WTC11 (cell line): ENCODE results near the gene TTC28. TPM values are rescaled to one million over a fixed set of nuclear protein-coding genes. Genes with fewer than 3 reads are reported as not detected.

Experiments
- ATAC-seq: fragments of 200-7000 bp; cut with Tn5 transposase; 2 replicates; pipeline ENCODE4 v1.10.0; 2021; ENCODE audit warnings: mild to moderate bottlenecking, moderate library complexity
- CTCF ChIA-PET: fragments of 300-600 bp; sonication (Branson Sonifier 250); formaldehyde crosslinking; loops from one replicate; lab custom pipeline; 2021; ENCODE audit warnings: antibody characterized with exemption; lab: Charles Lee
- POLR2A ChIA-PET: fragments of 350-600 bp; sonication (Branson Sonifier 250); formaldehyde crosslinking; loops from one replicate; lab custom pipeline; 2021; ENCODE audit warnings: antibody characterized with exemption; lab: Charles Lee
- DNase-seq: peaks from one replicate; pipeline ENCODE4 v3.0.0; 2021; ENCODE audit warnings: low spot score
- H3K27ac Mint-ChIP-seq: 2 replicates; pipeline ENCODE4 v1.8.0; 2021; ENCODE audit warnings: mixed read lengths
- H3K27me3 Mint-ChIP-seq: 2 replicates; pipeline ENCODE4 v1.8.0; 2021; ENCODE audit warnings: low read depth, mild to moderate bottlenecking, moderate library complexity, mixed read lengths
- H3K36me3 Mint-ChIP-seq: 2 replicates; pipeline ENCODE4 v1.8.0; 2021; ENCODE audit warnings: mixed read lengths
- H3K4me1 Mint-ChIP-seq: 2 replicates; pipeline ENCODE4 v1.8.0; 2022; ENCODE audit warnings: mixed read lengths
- H3K4me3 Mint-ChIP-seq: 2 replicates; pipeline ENCODE4 v1.8.0; 2021; ENCODE audit warnings: mild to moderate bottlenecking, moderate library complexity, mixed read lengths
- H3K9me3 Mint-ChIP-seq: 2 replicates; pipeline ENCODE4 v1.8.0; 2021; ENCODE audit warnings: mixed read lengths
- ATF1 ChIP-seq: sonication (generic); formaldehyde crosslinking; IDR thresholded peaks from 2 replicates; pipeline ENCODE4 v1.8.1; 2023; ENCODE audit warnings: mild to moderate bottlenecking, moderate library complexity, missing genetic modification reagents
- CDX4 ChIP-seq: fragments of 250-450 bp; sonication (Bioruptor Pico); IDR thresholded peaks from 2 replicates; pipeline ENCODE4 v1.9.0; 2021; ENCODE audit warnings: moderate library complexity, mild to moderate bottlenecking, inconsistent platforms, borderline replicate concordance
- ELF4 ChIP-seq: sonication (generic); formaldehyde crosslinking; IDR thresholded peaks from 2 replicates; pipeline ENCODE4 v1.8.1; 2022; ENCODE audit warnings: low read depth, mild to moderate bottlenecking, moderate library complexity, missing genetic modification reagents
- ERG ChIP-seq: fragments of 250-450 bp; sonication (Bioruptor Pico); IDR thresholded peaks from 2 replicates; pipeline ENCODE4 v1.8.0; 2021; ENCODE audit warnings: mild to moderate bottlenecking
- FOXJ3 ChIP-seq: sonication (generic); formaldehyde crosslinking; IDR thresholded peaks from 2 replicates; pipeline ENCODE4 v1.9.0; 2021; ENCODE audit warnings: missing genetic modification reagents, mild to moderate bottlenecking, borderline replicate concordance
- GABPB1 ChIP-seq: sonication (generic); formaldehyde crosslinking; IDR thresholded peaks from 2 replicates; pipeline ENCODE4 v1.8.1; 2023; ENCODE audit warnings: mild to moderate bottlenecking, missing genetic modification reagents
- IRF1 ChIP-seq: sonication (generic); formaldehyde crosslinking; IDR thresholded peaks from 2 replicates; pipeline ENCODE4 v1.8.0; 2023; ENCODE audit warnings: missing genetic modification reagents
- KAT7 ChIP-seq: sonication (generic); formaldehyde crosslinking; IDR thresholded peaks from 2 replicates; pipeline ENCODE4 v1.8.1; 2023; ENCODE audit warnings: missing genetic modification reagents, mild to moderate bottlenecking, borderline replicate concordance
- NFE2L1 ChIP-seq: sonication (generic); formaldehyde crosslinking; IDR thresholded peaks from 2 replicates; pipeline ENCODE4 v1.8.1; 2023; ENCODE audit warnings: missing genetic modification reagents
- RORB ChIP-seq: fragments of 250-450 bp; sonication (Bioruptor Pico); IDR thresholded peaks from 2 replicates; pipeline ENCODE4 v1.9.0; 2021; ENCODE audit warnings: mild to moderate bottlenecking
- TCF7 ChIP-seq: sonication (generic); formaldehyde crosslinking; IDR thresholded peaks from 2 replicates; pipeline ENCODE4 v1.8.0; 2022; ENCODE audit warnings: mild to moderate bottlenecking, low read depth, missing genetic modification reagents, moderate library complexity
- ZNF121 ChIP-seq: sonication (generic); formaldehyde crosslinking; IDR thresholded peaks from 2 replicates; pipeline ENCODE4 v1.8.0; 2023; ENCODE audit warnings: missing genetic modification reagents
- ZNF138 ChIP-seq: sonication (generic); formaldehyde crosslinking; conservative IDR thresholded peaks from 2 replicates; pipeline ENCODE4 v1.8.1; 2022; ENCODE audit warnings: mild to moderate bottlenecking, moderate library complexity, missing genetic modification reagents
- ZNF232 ChIP-seq: sonication (generic); formaldehyde crosslinking; IDR thresholded peaks from 2 replicates; pipeline ENCODE4 v1.8.0; 2022; ENCODE audit warnings: mild to moderate bottlenecking, missing genetic modification reagents
- total RNA-seq: library from RNA; stranded (reverse); gene quantifications from 3 replicates; pipeline ENCODE4 v1.2.3, GENCODE V29; 2021
- TF ChIP-seq, protein P1 (sequence below): sonication (generic); formaldehyde crosslinking; IDR thresholded peaks from 2 replicates; pipeline ENCODE4 v1.8.1; 2022; ENCODE audit warnings: low read depth, missing genetic modification reagents, borderline replicate concordance
- TF ChIP-seq, protein P2 (sequence below): fragments of 250-450 bp; sonication (Bioruptor Pico); IDR thresholded peaks from 2 replicates; pipeline ENCODE4 v2.1.2; 2022; ENCODE audit warnings: mild to moderate bottlenecking, moderate library complexity
- TF ChIP-seq, protein P3 (sequence below): sonication (generic); formaldehyde crosslinking; IDR thresholded peaks from 2 replicates; pipeline ENCODE4 v1.8.1; 2022; ENCODE audit warnings: mild to moderate bottlenecking, missing genetic modification reagents, moderate library complexity, borderline replicate concordance
- TF ChIP-seq, protein P4 (sequence below): sonication (generic); formaldehyde crosslinking; IDR thresholded peaks from 2 replicates; pipeline ENCODE4 v1.8.1; 2023; ENCODE audit warnings: mild to moderate bottlenecking, missing genetic modification reagents

The TTC28 gene
- total RNA-seq, 1 experiment from 2014 or later = 13.0 TPM

GRCh38 chr22:28650463-28650862 is 29.2 kb downstream of the TTC28 start (continued):
- TF ChIP-seq, protein P1, sequence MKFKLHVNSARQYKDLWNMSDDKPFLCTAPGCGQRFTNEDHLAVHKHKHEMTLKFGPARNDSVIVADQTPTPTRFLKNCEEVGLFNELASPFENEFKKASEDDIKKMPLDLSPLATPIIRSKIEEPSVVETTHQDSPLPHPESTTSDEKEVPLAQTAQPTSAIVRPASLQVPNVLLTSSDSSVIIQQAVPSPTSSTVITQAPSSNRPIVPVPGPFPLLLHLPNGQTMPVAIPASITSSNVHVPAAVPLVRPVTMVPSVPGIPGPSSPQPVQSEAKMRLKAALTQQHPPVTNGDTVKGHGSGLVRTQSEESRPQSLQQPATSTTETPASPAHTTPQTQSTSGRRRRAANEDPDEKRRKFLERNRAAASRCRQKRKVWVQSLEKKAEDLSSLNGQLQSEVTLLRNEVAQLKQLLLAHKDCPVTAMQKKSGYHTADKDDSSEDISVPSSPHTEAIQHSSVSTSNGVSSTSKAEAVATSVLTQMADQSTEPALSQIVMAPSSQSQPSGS = no peak
- TF ChIP-seq, protein P2, sequence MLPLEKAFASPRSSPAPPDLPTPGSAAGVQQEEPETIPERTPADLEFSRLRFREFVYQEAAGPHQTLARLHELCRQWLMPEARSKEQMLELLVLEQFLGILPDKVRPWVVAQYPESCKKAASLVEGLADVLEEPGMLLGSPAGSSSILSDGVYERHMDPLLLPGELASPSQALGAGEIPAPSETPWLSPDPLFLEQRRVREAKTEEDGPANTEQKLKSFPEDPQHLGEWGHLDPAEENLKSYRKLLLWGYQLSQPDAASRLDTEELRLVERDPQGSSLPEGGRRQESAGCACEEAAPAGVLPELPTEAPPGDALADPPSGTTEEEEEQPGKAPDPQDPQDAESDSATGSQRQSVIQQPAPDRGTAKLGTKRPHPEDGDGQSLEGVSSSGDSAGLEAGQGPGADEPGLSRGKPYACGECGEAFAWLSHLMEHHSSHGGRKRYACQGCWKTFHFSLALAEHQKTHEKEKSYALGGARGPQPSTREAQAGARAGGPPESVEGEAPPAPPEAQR (CRISPR knock-in tag) = no peak
- no peak for TF ChIP-seq ELF4
- TF ChIP-seq, protein P3, sequence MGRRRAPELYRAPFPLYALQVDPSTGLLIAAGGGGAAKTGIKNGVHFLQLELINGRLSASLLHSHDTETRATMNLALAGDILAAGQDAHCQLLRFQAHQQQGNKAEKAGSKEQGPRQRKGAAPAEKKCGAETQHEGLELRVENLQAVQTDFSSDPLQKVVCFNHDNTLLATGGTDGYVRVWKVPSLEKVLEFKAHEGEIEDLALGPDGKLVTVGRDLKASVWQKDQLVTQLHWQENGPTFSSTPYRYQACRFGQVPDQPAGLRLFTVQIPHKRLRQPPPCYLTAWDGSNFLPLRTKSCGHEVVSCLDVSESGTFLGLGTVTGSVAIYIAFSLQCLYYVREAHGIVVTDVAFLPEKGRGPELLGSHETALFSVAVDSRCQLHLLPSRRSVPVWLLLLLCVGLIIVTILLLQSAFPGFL = no peak

DNA sequence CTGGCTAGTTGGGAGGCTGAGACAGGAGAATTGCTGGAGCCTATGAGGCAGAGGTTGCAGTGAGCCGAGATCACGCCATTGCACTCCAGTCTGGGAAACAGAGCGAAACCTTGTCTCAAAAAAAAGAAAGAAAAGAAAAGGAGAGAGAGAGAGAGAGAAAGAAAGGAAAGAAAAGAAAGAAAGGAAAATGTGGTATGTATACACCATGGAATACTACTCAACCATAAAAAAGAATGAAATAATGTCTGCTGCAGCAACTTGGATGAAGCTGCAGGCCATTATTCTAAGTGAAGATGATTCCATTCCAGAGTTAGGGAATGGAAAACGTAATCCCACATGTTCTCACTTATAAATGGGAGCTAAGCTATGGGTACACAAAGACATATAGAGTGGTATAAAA is 30.8 kb downstream of the TTC28 start:
- Mint-ChIP-seq H3K27ac (no peak overlapping the region), H3K4me1 (peaks cover 11% of the 10 kb centered on the region), H3K4me3 (no peak overlapping the region), H3K27me3 (no peaks in the 10 kb centered on the region), H3K9me3 (peaks cover 13% of the 10 kb centered on the region), H3K36me3 (0 out of 2 replicates have a peak, but pooled peaks cover 6% of the 10 kb centered on the region)
- DNase-seq (no peak), ATAC-seq (no peak)
- no peak for TF ChIP-seq ZNF232 (CRISPR knock-in tag)
- TF ChIP-seq, protein P4, sequence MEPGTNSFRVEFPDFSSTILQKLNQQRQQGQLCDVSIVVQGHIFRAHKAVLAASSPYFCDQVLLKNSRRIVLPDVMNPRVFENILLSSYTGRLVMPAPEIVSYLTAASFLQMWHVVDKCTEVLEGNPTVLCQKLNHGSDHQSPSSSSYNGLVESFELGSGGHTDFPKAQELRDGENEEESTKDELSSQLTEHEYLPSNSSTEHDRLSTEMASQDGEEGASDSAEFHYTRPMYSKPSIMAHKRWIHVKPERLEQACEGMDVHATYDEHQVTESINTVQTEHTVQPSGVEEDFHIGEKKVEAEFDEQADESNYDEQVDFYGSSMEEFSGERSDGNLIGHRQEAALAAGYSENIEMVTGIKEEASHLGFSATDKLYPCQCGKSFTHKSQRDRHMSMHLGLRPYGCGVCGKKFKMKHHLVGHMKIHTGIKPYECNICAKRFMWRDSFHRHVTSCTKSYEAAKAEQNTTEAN (CRISPR knock-in tag) = no peak
- TF ChIP-seq FOXJ3 (CRISPR knock-in tag) = no peak
- TF ChIP-seq KAT7 = no peak
- no peak for TF ChIP-seq NFE2L1 (CRISPR knock-in tag)
- TF ChIP-seq ATF1 (CRISPR knock-in tag) = no peak
- TF ChIP-seq TCF7 = no peak
- TF ChIP-seq IRF1 (CRISPR knock-in tag) = no peak
- TF ChIP-seq ZNF121 (CRISPR knock-in tag) = no peak
- TF ChIP-seq ZNF138 = no peak
- TF ChIP-seq CDX4 (CRISPR knock-in tag) = no peak
- TF ChIP-seq RORB (CRISPR knock-in tag) = no peak
- TF ChIP-seq ERG (CRISPR knock-in tag) = no peak
- ChIA-PET POLR2A (no interaction called here), CTCF (no interaction called here)

DNA sequence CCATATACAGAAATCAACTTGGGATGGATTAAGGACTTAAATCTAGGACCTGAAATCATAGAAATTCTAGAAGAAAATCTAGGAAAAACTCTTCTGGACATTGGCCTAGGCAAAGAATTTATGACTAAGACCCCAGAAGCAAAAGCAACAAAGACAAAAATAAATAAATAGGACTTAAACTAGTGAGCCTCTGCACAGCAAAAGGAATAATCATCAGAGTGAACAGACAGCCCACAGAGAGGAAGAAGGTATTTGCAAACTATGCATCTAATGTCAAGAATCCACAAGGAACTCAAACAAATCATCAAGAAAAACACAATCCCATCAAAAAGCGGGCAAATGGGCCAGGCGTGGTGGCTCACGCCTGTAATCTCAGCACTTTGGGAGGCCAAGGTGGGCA is 32.4 kb downstream of the TTC28 start:
- TF ChIP-seq GABPB1 (CRISPR knock-in tag) = no peak
- TF ChIP-seq TCF7 = no peak
- DNase-seq = no peak
- H3K4me1 Mint-ChIP-seq = peaks cover 11% of the 10 kb centered on the region
- no peaks in the 10 kb centered on the region for H3K27me3 Mint-ChIP-seq
- H3K4me3 Mint-ChIP-seq = no peak overlapping the region
- H3K27ac Mint-ChIP-seq = no peak overlapping the region
- ChIA-PET POLR2A (no interaction called here), CTCF (no interaction called here)
- H3K9me3 Mint-ChIP-seq = peaks cover 5% of the 10 kb centered on the region; the same call in 1 of the 2 replicates
- no peaks in the 10 kb centered on the region for H3K36me3 Mint-ChIP-seq
- no peak for ATAC-seq
